Ureter (tissue), 1 donor: ENCODE measurements around the gene COMMD8. TPM values are rescaled to one million over a fixed set of nuclear protein-coding genes. Genes with fewer than 3 reads are reported as not detected.

Source experiments
- total RNA-seq: library from RNA; stranded (reverse); gene quantifications from one replicate; pipeline ENCODE4 v1.2.4, GENCODE V29; 2023
- donor health status: DM: yes; HTN: yes; CAD: no.

Gene COMMD8
- total RNA-seq, 1 donor from 2014 or later, result 12.4 TPM

Other genes with a start within 250 kb of the COMMD8 start
- 35.7 TPM for gene ATP10D, start 21.6 kb upstream of the COMMD8 start, total RNA-seq